ENCODE measurements around the gene RALGAPA1.
A peak's percentile ranks its signal among the peaks of the same experiment; 100 is the strongest.

RALGAPA1 gene

GRCh38 chr14:35533357-35534207, 275.5 kb downstream of the RALGAPA1 start, which contains the start of gene INSM2:
Gene INSM2 (plus strand): TSS chr14:35534164. CDS start chr14:35534253, 89 bp downstream.
- peak; percentile 45 for DNase-seq

- no peak for DNase-seq
Measured at GRCh38 chr14:35532783-35533356, 276.2 kb downstream of the RALGAPA1 start.

- no peak for DNase-seq
Measured at GRCh38 chr14:35531960-35532747, 276.9 kb downstream of the RALGAPA1 start.

DNA sequence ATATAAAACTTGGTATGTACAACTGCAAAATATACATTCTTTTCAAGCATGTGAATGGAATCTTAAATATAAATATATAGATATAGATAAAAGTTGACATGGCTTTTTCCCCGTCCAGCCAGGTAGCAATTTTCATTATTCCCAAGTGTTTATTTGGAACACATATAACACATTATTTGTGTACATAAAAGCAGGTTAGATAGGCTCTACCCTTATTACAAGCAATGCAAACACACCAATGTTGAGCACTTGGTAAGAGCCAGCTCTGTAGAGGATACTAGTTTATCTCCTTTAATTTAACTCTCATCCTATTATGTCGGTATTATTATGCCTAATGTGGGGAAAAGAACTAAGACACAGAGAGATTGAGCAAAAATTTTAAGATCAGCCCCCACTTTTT, 282.1 kb downstream of the RALGAPA1 start:
- no peak for DNase-seq

DNA sequence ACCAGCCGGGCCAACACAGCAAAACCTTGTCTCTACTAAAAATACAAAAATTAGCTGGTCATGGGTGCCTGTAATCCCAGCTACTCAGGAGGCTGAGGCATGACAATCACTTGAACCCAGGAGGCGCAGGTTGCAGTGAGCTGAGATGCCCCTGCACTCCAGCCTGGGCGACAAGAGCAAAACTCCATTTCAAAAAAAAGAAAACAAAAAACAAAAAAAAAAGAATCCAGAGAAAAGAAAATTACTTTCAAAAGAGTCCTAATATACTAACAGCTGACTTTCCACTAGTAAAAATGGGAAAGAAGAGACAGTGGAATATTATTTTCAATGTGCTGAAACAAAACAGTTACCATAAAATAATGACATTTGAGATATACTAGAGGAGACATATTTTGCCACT, 283.4 kb downstream of the RALGAPA1 start:
- DNase-seq: no peak

DNA sequence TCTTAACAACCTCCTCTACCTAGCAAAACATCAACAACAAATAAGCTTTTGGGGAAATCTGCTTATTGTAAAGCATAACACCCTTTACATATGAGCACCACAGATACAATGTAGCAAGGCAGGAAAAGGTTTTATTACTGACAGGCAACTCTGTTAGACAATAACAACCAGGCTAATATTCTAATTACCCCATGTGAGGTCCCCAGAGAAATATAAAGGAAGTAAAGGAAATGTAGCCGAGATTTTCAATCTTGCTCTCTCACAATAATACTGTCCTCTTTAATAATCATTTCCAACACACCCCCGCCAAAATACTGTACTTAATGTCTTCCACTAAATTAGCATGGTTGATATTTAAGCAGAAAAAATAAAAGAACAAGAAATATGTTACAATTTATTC, 289.1 kb downstream of the RALGAPA1 start:
- DNase-seq: no peak

GRCh38 chr14:35515916-35516315, 293.2 kb downstream of the RALGAPA1 start:
- no peak for DNase-seq

GRCh38 chr14:35512765-35513164, 296.3 kb downstream of the RALGAPA1 start:
- DNase-seq: no peak

GRCh38 chr14:35509846-35510245, 299.2 kb downstream of the RALGAPA1 start:
- DNase-seq: no peak

- DNase-seq: no peak
Measured at GRCh38 chr14:35506927-35507326, 302.2 kb downstream of the RALGAPA1 start.

- DNase-seq: no peak
Measured at GRCh38 chr14:35506461-35506860, 302.6 kb downstream of the RALGAPA1 start.

- no peak for DNase-seq
Measured at GRCh38 chr14:35504260-35504659, 304.8 kb downstream of the RALGAPA1 start.

DNA sequence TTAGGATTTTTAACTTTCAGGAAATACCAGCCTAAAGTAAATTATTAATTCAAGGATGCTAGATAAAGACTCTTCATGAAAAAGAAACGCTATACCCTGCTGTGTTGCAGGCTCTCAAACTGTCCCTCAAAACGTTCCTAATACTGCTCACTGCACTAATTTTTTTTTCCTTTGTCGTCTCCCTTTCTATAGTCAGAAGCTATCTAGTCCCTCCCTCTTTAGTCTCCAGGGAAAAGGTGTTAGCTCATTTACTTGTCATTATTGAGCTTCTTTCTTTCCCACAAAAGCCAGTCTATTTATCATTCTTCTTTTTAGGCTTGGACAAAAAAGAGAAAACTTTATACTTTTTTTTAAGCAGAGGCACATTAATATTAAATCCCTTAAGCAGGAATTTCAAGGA, 305.4 kb downstream of the RALGAPA1 start:
- DNase-seq: no peak

DNA sequence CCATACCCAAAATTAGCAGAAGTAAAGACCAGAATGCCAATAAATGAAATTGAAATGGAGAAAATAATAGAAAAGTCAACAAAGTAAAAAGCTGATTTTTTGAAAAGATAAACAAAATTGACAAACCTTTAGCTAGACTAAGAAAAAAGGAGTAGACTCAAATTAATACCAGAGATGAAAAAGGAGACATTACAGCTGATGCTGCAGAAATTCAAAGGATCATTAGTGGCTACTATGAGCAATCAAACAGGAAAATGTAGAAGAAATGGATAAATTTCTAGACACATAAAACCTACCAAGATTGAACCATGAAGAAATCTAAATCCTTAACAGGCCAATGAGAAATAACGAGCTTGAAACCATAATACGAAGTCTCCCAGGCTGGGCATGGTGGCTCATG, 309.9 kb downstream of the RALGAPA1 start:
- no peak for DNase-seq

DNA sequence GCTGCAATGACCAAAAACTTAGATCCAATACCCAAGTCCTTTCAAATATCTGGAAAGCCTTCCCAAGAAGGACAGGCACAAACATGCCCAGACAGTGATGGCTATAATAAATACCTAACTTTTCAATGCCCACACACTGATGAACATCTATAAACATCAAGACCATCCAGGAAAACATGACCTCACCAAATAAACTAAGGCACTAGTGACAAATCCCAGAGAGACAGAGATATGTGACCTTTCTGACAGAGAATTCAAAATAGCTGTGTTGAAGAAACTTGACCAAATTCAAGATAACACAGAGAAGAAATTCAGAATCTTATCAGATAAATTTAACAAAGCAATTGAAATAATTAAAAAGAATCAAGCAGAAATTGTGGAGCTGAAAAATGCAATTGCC, 313.8 kb downstream of the RALGAPA1 start:
- DNase-seq: no peak

DNA sequence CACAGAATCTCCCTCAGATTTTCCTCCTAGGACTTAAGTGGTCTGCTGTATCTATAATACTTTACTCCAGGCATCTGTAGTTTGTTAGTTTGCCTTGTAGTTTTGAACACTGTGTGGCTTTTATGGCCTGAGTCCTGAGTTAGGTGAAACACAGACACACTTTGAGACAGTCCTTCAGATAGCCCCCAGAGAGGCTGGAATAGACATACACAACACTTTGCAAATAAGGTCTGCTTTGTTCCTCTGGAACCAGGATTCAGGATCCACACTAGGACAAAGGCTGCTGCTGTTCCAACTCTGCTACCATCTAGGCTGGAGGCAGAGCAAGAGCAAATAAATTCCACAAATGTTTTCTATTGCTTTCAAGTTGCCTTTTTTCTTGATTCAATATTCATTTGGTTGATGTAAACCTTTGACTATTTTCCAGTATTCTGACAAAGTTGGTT, 316.5 kb downstream of the RALGAPA1 start:
- DNase-seq: no peak
